Endothelial cell of hepatic sinusoid (primary cell): ENCODE measurements around the gene SERPINA7.
"Not testable (repeated sequence)": the region's sequence is repeated elsewhere in the genome, so short reads cannot be mapped to it uniquely, and the experiment has no call there.

Experiments
- in situ Hi-C: cut with HindIII; loops from 2 replicates; pipeline ENCODE4 v1.10.0; 2017; ENCODE audit warnings: low sequenced_read_pairs

SERPINA7 gene

DNA sequence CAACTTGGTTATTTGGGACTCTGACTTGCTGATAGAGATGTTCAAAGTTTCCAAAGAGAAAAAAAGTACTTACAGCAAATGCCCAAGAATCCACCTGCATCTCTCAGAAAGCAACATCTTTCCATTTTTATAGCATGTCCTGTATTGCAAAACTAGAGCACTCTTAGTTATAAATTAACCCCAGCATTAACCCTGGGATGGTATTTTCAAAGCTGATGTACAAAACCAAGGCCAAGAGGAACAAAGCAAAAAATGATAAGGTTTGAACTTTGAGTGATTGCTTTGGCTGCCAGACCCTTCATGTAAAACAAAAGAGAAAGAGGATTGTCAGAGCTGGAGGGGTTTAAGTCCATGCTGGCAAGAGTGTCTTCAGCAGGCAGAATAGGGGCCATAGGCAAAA, at the start of gene SERPINA7:
Gene SERPINA7, minus strand, starts transcription at position 103 of the 400 bp plus-strand sequence. CDS start 1,669 bp downstream, outside the sequence.
- in situ Hi-C loops, result no loop called here

DNA sequence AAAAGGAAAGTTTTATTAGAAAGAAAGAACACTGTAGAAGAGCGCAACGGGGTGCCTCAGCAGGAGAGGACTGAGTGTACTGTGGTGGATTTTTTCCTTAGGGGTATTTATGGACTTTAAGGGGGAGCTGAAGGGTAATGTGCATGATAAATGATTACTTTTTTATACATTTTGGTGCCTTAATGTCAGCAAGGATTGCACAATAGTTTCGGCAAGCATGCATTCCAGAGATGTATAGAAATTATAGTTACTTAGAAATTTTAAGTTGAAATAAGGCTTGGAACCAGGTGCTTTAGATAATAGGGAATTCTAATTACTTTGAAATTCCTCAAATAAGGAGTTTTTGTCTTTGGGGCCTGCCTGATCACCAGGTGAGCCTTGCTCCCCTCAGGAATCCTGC, 30.5 kb upstream of the SERPINA7 start:
- in situ Hi-C loops, result no loop called here

DNA sequence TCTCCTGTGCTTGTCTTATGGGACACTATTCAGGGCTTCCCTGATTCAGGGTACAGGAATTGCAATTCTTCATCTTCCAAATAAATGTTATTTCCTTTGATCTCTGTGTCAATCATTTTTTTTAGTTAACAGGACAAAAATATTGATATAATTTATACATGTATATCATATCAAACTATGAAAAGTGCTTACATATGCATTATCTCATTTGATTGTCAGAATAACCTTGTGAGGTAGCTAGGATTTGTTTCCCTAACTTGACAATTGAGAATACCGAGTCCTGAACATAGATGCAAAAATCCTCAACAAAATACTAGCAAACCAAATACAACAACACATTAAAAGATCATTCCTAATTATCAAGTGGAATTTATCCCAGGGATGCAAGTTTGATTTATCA, 11.5 kb upstream of the SERPINA7 start:
- in situ Hi-C loops, result no loop called here

DNA sequence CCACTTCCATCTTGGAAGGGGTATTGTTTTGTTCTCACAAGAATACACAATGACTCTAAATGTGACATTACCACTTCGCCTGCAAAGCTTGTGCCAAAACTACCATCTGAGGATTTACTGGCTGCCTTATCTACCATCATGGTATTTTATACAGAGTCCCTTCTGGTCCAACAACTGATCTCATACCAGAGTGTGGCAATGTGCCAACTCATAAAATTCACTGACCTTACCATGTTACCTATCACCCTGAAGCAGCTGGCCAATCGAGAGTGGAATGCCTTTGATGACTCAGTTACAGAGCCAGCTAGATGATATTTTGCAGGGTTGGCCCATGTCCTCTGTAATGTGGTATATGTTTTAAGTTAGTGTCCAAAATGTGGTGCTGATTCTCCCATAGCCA, 3.8 kb upstream of the SERPINA7 start:
- in situ Hi-C loops, result no loop called here

DNA sequence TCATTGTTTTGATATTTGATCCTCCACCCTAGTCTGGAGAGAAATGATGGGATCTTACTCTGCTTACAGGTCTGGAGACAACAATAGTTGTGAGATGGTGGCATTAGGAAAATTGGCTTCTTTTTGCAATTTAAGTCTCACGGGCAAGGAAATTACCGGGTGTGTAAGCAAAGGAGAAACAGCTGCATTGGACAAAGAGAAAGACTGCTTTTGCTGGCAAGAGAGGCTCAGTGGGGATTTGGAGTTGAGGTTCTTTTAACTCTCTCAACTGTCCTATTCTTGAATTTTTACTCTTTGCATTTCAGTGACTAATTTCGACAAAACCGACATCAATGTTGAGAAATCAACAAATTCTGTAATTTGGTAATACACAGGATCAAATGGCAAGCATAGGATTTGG, 2.3 kb upstream of the SERPINA7 start:
- in situ Hi-C loops, result no loop called here

GRCh38 chrX:106039920-106040319, 1.4 kb upstream of the SERPINA7 start:
- in situ Hi-C loops, result no loop called here

DNA sequence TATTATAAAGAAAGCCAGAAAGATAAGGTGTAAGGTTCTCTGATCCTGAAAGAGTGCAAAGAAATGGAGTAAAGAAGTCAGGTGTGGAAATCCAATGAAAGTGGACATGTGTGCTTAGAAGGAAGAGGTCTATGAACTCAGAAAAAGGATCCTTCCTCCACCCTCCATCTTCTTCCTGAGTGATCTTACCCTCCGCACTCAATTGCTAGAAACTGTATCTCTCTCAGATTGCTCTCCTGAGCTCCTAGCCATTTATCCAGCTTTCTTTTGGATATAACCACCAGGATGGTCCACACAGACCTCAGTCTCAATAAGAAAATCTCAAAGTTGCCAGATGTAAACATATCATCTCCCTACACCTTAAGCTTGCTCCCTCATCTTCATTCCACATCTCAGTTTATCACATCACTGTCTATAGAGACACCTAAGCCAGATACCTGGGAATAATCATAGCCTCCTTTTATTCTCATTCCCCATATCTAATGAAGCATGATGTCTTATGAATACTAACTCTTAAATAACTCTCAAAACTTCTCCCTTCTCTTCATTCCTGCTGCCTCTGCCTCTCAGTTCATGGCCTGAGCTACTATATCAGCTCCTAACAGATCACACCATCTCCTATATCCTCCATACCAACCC, 573 bp downstream of the SERPINA7 start:
- in situ Hi-C loops, result no loop called here

DNA sequence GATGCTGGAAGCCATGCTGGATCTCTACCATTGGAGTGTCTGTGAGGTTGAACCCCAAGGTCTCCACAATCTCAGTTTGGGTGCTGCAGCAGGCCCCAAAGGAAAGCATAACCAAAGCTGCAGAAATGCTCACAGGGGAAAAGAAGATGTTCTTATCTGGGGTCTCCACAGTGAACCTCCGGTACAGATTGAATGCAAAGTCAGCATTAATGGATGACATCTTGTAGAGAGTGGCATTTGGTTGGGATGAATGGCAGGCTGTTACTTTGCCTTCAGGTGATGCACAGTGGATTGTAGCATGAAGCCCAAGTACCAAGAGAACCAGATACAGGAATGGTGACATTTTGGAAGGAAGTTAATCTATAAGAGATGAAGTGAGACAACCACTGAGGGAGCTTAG, 1.8 kb downstream of the SERPINA7 start:
- in situ Hi-C loops, result no loop called here

- in situ Hi-C loops, result no loop called here
These were observed 3.5 kb downstream of the SERPINA7 start for GRCh38 chrX:106035064-106035463.

- in situ Hi-C loops, result no loop called here
These were observed 14.6 kb downstream of the SERPINA7 start for GRCh38 chrX:106023947-106024346.

DNA sequence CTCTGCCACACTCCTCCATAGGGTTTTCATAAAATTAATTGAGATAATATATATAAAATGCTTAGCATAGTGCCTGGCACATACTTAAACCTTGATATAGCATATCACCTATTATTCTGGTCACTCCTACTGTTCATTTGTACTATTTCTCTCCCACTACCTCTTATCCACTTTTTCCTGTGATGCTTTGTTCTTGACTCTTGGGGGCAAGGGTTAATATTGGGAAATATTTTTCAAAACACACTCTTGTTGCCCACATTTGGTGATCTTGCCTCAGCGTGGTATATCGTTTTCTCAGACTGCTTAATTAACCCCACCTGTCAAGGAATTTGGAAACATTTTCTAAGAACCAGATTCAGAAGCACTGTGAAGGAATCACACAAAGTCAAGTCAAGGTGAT, 16.3 kb downstream of the SERPINA7 start:
- in situ Hi-C loops, result no loop called here

GRCh38 chrX:106014119-106014775, 24.3 kb downstream of the SERPINA7 start:
- in situ Hi-C loops, result no loop called here

DNA sequence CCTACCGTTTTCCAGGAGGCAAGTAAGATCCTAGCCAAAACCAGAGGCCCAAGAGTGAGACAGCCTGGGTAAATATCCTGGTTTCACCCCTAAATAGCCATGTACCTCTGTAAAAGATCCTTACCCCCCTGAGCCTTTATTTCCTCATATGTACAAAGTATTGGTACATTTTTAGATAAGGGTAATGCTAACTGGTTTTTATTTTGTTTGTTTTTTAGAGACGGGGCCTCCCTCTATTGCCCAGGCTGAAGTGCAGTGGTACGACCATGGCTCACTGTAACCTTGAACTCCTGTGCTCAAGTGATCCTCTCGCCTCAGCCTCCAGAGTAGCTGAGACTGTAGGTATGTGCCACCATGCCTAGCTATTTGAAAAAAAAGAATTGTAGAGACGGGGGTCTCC, 29.4 kb downstream of the SERPINA7 start:
- in situ Hi-C loops, result no loop called here

GRCh38 chrX:106007815-106008214, 30.7 kb downstream of the SERPINA7 start:
- in situ Hi-C loops, result no loop called here

- in situ Hi-C loops, result no loop called here
These were observed 32.8 kb downstream of the SERPINA7 start for GRCh38 chrX:106005684-106006083.

GRCh38 chrX:106000609-106001008, 37.9 kb downstream of the SERPINA7 start:
- in situ Hi-C loops, result not testable (repeated sequence)

GRCh38 chrX:106000203-106000602, 38.3 kb downstream of the SERPINA7 start:
- in situ Hi-C loops, result no loop called here

GRCh38 chrX:105999294-105999693, 39.2 kb downstream of the SERPINA7 start:
- in situ Hi-C loops, result no loop called here

DNA sequence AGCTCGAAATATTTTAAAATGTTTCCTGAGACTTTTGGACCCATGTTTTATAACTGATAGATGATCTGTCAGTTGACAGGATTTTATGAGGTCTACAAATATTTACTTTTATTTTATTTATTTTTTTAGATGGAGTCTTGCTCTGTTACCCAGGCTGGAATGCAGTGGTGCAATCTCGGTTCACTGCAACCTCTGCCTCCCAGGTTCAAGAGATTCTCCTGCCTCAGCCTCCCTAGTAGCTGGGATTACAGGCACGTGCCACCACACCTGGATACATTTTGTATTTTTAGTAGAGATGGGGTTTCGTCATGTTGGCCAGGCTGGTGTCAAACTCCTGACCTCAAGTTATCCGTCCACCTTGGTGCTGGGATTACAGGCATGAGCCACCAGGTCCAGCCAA, 50.0 kb downstream of the SERPINA7 start:
- in situ Hi-C loops, result not testable (repeated sequence)
